Endometrial microvascular endothelial cells (primary cell): ENCODE results near the gene NTM. TPM values are rescaled to one million over a fixed set of nuclear protein-coding genes. Genes with fewer than 3 reads are reported as not detected.
"Not testable (repeated sequence)": the region's sequence is repeated elsewhere in the genome, so short reads cannot be mapped to it uniquely, and the experiment has no call there.

ENCODE experiments used
- in situ Hi-C: cut with HindIII; loops from 2 replicates; pipeline ENCODE4 v1.10.0; 2017; ENCODE audit warnings: low sequenced_read_pairs, low pct_unique_long_range_greater_than_20kb; ENCODE audit errors: inconsistent ontology term
- total RNA-seq: library from RNA; depleted of rRNA; stranded (reverse); fragments of >200 nt; gene quantifications from one replicate; pipeline ENCODE4 v1.2.3, GENCODE V29; 2015; ENCODE audit errors: inconsistent ontology term

NTM gene
- total RNA-seq, 1 donor from 2014 or later: 4.3 TPM

DNA sequence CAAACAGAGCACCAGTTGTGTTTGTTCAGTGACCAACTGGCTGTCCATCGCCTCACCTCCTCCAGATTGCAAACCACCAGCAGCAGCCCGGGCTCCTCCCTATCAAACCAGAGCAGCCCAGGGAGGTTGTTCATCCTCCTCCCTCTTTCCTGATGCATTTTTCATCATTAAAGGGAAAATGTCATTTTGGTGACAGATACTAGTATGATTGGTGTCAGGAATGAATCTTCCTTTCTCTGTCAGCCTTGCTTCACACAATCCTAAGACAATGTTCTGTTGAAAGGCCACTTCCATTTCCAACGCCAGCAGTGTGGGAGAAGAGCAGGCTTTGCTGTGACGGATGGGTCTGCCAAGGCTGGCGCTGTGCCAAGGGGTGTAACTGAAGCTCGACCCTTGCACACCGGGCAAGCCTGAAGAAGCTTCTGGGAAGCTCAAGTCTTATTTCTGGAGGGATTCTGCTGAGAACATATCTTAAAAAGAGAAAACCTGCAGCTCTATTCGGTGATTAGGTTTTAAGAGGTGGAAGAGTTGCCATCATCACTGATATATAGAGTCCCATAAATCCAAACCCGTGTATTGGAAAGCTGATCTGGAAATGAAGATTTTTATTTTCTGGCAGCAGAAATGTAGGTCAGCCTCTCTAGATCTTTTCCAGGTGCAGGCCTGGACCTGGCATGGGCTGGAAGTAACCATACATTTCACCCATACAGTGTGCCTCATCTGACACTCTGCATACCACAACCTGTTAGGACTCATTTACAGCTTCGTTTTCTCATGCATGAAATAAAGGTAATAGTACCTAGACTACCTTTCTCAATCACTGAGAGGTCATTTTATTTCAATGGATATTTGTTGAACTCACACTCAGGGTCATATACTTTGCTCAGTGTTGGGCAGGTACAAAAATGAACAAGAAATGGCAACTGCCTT is 524.5 kb downstream of the NTM start:
- in situ Hi-C loops: no loop called here

DNA sequence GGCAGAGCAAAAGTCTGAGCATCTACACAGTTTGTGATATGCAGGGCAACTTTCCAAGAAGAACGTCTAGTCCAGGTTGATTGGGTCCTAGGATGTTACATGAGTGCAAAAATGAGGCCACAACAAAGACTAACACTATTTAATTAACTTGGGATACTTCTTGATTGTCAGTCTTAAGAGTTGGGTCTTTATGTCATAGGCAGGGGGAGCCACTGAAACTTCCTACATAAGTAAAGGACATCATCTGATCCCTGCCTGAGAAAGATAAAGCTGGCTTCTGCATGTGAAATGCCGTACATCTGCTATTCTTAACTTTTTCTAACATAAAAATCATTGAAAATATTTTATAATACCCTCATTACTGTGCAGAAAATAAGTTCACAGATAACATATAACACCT is 525.5 kb downstream of the NTM start:
- in situ Hi-C loops: no loop called here

DNA sequence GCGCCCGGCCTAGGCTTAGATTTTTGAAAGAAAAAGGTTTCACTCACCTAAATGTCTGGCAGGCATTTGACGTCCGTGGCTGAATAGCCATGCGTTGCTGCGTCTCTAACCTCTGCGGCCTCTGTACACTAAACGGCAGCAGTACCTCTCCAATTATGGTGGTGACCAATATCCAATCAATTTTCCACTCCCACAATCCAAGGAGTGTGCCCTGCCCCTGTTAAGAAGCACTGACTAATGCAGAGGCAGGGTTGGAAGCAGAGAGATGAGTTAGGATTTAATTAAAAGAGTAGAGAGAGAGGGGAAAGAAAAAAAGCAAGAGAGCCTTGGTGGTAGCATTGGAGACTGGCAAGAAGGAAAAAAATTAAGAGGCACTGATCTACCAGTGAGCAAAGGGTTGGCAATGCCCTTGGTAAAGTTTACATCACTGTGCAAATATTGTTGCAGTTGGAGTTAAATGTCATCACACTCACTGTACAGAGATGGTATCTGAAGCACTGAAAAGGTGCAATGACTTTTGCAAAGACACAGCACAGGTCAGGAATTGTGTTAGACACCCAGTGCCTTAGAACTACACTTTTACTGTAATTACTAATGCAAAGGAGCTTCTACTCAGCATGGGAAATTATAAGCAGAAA is 526.7 kb downstream of the NTM start:
- in situ Hi-C loops: no loop called here

DNA sequence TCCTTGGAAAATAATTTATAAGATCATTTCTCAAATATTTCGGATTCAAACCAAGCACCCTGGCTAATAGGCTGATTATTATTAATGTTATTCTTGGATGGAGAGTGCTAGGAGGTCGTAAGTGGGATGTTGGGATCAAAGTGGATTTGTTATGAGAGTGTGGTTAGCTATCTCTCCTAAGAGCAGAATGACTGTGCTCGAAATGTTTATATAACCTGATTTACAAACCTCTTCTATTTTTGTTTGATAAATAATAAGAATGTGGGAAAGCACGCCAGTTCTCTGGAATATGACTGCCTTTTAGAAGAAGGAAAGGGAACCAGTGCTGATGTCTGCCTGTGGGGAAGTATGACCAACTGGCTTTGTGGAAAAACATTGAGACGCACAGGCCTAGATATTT is 527.5 kb downstream of the NTM start:
- in situ Hi-C loops: no loop called here

DNA sequence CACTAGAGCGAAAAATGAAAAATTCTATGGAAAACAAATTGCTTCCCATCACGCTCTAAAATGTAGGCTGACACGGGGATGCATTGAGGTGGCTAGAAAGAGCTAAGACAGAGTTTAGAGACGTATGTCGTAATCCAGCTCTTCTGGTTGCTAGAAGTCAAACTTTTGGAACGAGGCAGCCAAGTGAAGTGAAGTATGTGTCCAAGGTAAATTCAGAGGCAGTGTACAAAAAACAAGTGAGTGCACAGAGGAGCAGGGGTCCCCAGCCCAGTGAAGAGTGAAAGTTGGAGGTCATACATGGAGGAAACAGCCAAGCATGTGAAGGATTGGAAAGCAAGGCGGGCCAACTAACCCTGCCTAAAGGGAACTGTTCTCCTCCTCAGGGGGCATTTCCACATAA is 528.5 kb downstream of the NTM start:
- in situ Hi-C loops: no loop called here

DNA sequence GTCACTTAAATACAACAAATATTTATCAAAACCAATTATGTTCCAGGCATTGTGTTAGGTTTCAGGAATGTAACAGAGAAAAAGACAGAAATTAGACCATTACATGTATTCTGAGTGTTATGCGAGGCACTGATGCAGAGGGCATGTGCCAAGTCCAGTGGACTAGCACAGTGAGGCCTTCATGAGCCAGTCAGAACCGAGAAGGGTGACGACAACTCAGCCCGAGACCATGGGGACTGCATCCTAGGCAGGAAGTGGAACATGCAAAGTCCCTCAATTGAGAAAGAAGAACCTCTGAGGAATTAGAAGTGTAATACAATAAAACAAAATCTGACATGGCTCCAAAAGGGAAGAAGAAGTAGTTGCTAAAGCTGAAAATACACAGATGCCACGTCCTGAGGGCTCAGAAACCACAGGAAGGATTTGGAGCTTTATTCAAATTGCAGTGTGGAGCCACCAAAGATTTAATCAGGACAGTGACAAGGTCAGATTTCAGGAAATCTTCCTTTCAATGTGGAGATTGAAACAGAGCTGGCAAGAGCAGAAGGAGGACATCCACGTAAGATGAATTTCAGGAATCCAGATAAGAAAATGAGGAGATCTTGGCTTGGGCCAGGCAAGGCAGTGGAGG is 529.6 kb downstream of the NTM start:
- in situ Hi-C loops: no loop called here

DNA sequence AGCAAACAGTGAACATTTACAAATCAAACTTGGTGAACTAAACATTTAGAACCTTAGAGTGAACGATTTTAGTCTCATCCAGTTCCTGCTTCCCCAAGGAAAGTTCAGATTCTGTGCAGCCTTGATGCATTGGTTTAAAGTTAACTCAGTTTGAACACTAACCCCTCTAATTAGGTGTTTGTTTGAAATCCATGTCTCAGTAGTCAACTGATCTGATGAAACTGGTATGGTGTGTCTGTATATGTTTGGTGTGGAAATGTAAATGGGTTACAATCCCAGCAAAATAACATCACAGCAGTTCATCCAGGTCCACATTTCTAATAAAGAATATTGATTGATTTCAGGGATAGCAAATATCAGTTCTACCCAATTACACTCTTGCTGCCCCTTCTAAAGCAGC is 532.0 kb downstream of the NTM start:
- in situ Hi-C loops: no loop called here

DNA sequence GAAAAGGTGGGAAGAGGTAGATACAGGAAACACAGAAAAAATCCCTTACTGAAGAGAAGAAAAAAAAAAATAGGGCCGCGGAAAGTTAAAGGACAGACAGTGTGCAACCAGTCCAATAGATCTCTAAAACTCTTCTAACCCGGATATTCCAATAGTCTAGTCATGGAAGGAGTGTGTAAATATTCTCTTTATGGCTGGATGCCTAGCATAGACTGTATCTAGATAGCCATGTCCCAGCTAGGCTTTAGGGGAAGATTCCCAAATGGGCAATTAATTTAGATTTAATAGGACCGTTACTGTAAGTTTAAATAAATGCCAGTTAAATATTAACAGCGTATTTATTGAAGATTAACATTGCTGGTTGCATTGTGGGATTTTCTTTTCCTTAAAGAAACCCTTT is 532.7 kb downstream of the NTM start:
- in situ Hi-C loops: no loop called here

DNA sequence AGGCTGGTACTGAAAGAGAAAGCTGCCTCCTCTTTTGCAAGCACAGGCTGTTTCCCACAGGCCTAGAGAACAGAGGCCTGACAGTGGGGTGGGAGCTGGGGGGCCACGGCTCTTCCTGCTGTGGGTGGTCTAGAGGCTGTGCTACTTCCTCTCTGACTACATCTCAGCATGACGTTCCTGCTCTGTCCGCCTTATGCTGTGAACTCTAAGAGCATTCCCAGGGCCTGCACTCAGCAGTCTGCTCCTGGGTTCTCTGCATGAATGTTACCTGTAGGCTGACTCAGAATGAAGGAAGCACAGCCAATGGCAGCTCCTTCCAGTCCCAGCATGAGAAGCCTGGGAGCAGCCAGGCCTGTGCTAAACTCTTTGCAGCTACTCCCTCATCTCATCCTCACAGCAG is 534.3 kb downstream of the NTM start:
- in situ Hi-C loops: no loop called here

DNA sequence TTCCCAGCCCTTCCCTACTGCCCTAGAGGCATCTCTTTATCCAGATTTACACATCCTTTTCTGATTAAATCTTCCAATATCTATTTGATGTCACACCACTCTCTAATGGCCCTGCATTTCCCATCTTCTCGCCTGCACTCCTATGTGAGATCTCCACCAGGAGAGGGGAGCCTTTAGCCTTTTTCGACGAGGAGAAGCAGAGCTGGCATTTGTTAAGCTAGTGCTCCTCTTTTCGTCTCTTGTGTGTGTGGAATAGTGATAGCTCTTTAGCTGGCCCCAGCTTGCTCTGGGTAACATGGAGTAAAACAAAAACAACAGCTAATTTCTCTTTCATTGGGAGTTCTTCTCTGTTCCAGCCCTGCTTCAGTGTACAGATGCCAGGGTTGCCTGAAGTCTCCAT is 536.5 kb downstream of the NTM start:
- in situ Hi-C loops: no loop called here

DNA sequence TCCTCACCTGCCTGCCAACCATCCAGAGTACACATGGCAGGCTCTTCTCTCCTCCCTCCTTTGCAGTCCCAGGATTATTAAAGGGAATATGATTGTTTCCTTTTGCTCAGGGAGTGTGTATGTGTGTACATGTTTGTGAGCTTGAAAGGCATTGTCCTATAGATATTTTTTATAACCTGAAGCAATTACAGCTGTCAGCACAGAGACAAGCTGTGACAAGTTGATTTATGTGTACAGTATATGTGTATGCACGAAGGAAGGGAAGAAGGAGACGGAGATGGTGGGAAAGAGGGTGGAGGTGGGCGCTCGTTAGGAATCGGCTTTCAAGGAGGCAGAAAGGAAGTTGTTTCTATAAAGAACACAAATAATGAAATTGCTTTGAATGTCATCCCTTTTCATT is 537.0 kb downstream of the NTM start:
- in situ Hi-C loops: no loop called here

DNA sequence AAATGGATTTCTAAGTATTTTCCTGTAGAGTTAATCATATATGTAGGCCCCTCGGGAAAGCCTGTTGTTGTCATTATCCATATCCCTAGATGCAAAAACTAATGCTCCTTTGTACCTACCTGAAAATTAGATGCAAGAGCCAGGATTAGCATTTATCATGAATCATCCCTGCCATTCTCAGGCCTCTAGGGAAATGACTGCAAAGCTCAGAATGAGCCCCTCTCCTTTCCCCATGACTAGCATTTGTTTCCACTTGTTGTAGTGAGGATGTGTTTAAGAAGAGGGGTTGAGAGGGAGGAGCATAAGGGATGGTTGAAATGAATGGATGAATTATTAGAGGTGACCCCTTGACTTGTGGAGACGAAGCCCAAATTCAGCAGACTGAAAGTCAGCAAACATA is 537.9 kb downstream of the NTM start:
- in situ Hi-C loops: no loop called here

DNA sequence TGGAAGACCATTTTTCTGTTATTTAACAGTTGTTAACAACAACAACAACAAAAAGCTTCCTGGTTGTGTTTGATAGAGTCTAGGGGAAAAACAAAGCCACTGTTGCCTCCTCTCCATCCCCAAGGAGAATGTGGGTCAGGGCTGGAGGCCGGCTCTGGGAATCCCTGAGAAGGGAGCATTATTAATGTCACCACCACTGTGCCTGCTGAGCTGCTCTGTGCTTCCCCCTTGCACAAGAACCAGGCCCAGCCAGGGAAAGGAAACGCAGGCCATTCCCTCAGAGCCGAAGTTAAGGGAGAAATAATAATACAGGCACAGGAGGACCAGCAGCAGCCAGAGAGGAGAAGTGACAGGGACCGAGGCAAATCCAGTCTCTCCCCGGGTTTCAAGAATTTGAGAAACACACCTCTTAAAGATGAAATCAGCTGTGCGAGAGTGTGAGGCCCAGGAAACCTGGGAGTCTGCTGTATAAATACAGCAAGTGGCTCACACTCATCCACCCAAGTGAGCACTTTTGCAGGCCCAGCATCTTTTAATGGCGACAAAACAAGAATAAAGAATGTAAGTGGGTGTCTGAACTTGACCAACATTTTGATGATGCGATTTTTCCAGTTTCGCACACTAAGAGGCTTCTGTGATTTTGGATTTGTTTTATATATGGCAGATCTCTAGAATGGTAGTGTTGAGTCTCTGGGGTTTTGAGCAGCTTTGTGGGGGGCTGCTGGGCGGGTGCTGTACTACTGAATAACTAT is 539.2 kb downstream of the NTM start:
- in situ Hi-C loops: no loop called here

DNA sequence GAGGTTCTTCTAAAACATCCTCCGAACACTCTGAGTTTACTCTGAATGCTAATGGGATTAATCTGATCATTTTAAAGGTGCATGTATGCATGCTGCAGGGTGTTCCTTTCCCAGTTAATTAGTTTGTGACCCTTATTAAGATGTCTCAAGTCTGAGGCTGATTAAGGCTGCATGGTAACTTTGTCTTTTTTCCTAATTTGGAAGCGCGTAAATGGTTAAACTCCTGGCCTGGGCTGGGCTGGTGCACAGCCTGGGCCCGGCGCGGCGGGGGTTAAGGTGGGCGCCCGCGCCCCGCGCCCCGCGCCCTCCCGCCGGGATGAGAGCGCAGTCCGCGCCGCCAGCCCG is 539.7 kb downstream of the NTM start:
- in situ Hi-C loops: no loop called here

DNA sequence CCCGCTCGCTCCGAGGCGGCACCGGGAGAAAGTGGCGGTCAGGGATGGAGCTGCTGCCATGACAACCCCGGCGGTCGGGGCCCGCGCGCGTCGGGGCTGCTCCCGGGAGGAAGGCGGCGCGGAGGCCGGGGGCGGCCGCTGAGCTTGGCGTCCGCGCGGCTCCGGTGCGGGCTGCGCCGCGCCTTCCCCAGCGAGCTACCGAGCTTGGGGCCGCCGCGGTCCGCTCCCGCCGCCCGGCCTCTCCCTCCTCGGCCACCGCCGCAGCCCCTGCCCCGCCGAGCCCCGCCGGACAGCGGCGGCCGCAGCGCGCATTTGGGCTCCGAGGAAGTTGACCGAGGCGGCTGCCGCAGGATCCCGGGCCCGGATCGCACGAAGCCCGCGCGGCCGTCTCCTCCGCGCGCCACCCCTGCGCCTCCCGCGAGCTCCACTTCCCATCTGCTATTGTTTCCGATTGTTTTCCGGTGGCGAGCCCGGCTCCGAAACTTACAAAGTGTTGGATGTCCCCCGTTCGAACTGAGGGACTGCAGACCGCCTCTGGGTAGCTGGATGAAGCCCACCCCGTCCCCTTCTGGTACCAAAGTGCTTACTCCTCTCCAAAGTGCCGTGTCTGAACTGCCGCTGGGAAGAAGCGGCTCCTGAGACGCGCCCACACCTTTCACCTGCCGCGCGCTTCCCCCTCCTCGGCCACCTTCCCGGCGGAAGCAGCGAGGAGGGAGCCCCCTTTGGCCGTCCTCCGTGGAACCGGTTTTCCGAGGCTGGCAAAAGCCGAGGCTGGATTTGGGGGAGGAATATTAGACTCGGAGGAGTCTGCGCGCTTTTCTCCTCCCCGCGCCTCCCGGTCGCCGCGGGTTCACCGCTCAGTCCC is 540.3 kb downstream of the NTM start:
- in situ Hi-C loops: no loop called here

DNA sequence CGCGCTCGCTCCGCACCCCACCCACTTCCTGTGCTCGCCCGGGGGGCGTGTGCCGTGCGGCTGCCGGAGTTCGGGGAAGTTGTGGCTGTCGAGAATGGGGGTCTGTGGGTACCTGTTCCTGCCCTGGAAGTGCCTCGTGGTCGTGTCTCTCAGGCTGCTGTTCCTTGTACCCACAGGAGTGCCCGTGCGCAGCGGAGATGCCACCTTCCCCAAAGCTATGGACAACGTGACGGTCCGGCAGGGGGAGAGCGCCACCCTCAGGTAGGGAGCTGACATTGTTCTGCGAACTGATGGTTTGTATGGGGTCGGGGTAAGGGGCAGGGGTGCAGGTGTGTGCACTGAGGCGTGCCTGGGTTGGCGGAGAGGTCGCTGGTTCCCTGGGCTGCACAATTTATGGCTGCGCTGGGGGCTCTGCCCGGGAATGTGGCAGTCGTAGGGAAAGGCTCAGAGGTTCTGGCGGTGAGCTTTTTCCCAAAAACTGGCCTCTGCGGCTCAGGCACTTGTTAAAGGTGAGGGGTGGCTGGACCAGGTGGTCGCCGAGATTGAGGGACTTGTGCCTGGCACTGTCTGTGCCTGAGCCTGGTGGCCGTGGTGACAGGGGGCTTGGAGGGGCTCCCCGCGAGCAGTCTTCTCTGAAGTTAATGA is 541.1 kb downstream of the NTM start:
- in situ Hi-C loops: not testable (repeated sequence)

DNA sequence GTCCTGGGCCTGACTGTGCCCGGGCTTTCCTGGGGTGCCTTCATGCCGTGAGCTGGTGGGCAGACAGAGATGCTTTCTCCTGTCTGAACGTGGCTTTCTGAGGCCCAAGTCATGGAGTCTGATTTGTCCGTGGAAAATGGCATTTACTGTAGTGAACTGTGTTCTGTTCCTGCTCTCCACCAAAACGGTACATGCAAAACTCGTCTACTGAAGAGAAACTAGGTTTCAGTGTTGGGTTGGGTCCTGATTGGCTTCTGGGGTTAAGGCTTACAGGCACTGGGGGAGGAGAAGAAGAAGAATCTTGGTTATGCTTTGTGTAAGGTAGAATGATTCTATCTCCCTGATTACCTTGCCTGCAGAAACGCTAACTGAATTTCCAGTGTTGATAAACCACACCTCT is 541.7 kb downstream of the NTM start:
- in situ Hi-C loops: no loop called here

DNA sequence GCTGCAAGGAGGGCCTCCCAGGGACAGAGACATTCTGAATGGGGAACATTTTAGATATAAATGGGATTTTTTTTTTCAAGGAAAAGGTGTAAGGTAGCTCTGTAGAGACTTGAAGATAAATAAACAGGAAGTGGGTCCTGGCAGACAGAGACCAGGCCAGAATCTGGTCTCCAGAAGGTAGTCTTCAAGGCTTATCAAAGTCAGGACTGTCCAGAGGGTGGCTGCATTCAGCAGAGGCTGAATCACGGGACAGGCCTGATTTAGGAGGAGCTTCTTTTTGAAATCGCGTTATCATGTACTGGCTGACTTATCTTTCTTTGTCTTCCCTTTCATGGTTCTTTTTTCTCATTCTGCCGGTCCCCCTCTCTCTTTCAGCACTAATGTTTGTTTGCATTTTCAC is 542.9 kb downstream of the NTM start:
- in situ Hi-C loops: no loop called here
